GM21723 (cell line): Measurements from ENCODE around the gene MNT.

Source experiments
- ATAC-seq: cut with Tn5 transposase; IDR thresholded peaks from one replicate; pipeline ENCODE4 v1.9.1; 2021; ENCODE audit warnings: mild to moderate bottlenecking, moderate library complexity; ENCODE audit not compliant: unreplicated experiment

MNT gene

DNA sequence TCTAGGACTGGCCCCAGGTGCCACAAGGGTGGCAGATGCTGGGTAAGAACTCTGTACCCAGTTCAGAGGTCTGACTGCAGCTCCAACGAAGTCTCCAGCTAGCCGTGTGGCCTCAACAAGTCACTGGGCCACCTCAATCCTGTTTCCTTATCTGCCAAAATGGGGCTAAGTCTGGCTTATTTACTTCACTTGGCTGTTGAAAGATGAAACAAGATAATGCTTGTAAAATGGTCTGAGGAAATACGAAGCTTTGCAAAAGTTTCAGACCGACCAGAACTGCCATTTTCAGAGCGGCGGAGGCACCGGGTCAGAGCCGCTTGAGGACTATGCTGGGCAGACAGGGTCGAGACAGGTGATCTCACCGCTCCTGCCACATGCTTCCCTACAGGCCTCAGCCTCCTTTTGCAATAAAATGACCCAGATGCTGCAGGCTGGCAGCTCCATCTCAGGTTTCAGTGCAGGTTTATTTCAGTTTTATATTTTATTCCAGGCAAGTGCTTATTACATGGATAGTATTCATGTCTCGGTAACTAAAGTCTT, 17.2 kb downstream of the MNT start:
- no peak for ATAC-seq

DNA sequence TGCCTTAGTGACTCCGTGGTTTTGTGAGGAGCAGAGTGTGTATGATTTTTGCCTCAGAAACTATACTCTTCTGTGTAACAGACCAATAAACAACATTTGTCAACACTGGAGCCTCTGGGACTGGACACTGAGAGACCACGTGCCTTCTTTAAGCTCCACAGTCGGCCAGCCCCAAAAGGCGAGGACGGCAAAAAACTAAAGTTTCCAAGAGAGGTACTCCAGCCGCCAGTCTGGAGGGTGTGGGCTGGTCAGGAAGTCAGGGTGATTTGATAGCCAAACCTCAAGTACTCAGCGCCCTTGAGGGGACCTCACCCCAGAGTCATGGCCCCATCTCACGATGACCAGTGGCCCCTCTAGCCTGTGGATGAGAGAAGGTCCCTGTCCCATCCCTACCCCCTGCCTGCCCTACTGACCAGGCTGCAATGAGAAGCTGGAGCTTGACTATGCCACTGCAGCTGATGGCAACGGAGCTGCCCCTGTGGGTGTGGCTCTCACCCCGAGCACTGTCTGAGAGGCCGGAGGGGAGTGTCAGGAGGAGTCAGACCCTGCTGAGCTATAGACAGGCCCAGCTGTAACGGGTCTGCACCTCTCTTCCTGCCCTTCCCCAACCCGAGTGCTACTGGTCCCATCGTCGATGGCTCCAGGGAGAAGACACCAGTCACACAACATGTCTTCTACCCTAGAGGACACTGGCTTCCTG, 19.8 kb downstream of the MNT start:
- no peak for ATAC-seq

- ATAC-seq = no peak
Measured at GRCh38 chr17:2380226-2380922, 20.5 kb downstream of the MNT start.

- ATAC-seq = no peak
Measured at GRCh38 chr17:2379489-2380225, 21.2 kb downstream of the MNT start.

GRCh38 chr17:2378905-2379304, 22.0 kb downstream of the MNT start:
- no peak for ATAC-seq

GRCh38 chr17:2377659-2378058, 23.2 kb downstream of the MNT start:
- ATAC-seq = no peak

- no peak for ATAC-seq
Measured at GRCh38 chr17:2376107-2376506, 24.8 kb downstream of the MNT start.

DNA sequence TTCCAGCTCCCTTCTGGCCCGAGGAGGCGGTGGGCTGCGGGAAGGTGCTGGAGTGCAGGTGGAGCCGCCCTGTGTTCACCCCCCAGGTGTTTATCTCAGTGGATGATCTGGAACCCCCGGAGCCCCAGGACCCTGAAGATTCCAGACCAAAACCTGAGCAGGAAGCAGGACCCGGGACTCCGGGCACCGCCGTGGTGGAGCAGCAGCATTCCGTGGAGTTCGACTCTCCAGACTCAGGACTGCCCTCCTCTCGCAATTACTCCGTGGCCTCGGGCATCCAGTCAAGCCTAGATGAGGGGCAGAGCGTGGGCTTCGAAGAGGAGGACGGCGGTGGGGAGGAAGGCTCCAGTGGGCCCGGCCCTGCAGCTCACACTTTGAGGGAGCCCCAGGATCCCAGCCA, 25.5 kb downstream of the MNT start:
- ATAC-seq = no peak

DNA sequence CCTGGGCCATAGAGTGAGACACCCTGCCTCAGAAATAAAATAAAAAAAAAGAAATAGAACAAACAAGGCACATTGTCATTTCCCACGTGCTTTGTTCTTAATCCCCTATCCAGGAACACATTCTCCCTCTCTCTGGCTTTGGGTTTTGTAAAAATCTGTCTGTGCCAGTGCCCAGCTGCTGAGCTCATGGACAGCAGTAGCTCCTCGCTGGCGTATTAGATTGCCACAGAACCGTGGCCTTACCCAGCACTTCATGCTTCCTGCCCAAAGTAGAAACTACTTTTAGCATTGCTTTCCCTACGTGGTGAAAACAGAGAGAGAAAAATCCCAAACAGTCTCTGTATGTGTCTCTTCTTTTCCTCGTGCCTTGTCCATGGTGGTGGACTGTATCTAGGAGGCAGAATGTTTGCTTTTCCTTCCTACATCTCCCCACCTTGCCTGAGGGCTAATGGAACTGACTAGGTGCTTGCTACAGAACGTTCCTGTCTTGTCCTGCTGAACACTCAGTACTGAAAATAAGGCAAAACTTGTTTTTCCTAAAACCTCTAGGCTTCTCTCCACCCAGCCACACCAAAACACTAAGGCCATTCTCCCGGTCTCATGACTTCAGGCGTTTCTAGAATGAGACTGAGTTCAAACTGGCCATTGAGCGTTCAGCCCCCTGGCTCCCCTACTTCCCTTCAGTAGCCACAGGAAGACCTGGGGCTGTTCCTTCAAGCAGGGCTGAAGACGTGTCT, 26.1 kb downstream of the MNT start:
- ATAC-seq = no peak

DNA sequence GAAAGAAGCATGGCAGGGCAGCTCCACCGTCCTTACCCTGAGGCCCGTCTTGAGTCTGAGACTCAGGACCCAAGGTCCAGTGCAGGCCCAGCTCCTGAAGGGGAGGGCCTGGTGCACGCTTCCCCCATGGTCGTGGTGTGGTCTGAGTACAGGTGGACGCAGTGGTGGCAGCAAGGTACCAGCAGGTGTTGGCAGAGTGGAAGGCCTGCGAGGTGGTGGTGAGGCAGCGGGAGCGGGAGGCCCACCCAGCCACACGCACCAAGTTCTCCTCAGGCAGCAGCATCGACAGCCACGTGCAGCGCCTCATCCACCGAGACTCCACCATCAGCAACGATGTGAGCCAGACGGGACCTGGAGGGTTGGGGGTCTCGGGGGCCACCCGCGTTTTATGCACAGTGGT, 27.7 kb downstream of the MNT start:
- ATAC-seq = no peak

GRCh38 chr17:2372681-2373080, 28.2 kb downstream of the MNT start:
- ATAC-seq = no peak

- ATAC-seq = no peak
Measured at GRCh38 chr17:2372180-2372579, 28.7 kb downstream of the MNT start.

DNA sequence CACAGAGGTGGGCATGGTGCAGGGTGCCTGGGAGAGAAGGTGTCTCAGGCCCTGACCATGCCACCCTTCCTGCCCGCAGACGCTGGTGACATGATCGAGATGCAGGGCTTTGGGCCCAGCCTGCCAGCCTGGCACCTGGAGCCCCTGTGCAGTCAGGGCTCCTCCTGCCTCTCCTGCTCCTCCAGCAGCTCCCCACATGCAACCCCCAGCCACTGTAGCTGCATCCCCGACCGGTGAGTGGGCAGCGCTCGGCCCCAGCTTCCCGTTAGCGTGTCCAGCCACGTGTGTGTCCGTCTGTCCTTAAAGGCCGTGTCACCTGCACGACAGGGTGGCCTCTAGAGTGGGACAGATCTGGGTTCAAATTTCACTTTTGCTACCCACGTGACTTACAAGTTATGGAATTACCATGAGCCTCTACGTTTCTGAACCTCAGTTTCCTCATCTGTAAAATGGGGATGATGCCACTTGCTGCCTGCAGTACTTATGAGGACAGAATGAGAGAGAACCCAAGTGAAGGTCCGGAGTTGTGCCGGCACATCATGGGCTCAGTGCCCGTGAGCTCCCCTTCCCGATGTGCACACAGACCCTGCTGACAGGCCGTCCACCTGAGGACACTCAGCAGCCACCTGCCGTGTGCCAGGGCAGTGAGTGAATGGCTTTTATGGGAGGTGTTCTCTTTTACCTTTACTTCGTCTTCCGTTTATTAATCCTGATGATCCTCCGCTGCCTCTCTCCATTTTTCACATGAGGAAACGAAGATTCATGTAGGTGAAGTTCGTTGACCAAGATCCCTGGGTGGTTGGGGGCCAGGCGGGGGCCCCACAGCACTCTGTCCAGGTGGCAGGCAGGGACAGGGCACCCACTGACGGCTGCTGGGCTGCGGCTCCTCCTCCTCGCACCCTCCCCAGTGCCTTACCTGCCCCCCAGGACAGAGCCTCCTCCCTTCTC, 29.4 kb downstream of the MNT start:
- ATAC-seq = no peak

DNA sequence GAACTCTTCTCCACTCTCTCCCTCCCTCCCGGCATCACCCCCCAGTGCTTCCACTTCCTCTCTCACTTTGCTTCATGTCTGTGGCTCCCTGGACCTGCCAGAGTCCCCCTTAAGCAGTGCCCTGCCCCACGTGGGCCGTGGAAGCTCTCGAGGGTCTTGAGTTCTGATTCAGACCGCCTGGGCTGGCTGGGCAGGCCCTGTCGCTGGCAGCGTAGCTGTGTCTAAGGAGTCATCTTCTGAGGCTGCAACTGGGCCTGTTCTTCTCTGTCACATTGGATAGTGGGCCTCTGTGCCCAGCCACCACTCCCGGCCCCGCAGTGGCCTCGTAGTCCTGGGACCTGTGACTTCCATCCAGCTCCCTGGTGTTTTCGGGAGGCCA, 30.7 kb downstream of the MNT start:
- no peak for ATAC-seq

GRCh38 chr17:2369551-2370210, 31.2 kb downstream of the MNT start:
- no peak for ATAC-seq

DNA sequence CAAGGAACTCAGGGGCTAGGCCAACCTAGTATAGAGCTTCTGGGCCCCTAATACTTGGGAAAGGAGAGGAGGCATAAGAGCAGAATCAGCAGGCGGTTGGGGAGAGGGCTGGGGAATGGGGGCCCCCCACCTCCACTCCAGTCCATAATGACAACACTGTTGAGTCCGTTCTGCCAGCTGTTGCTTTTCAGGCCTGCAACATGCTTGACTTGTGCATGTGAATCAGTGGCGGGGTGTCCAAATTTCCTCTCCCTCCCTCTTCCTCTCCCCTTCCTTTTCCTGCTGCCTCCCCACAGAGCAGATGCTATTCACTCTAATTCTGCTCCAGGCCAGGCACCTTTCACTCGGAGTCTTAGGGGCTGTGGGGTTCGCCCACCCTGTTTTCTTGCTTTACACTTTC, 31.8 kb downstream of the MNT start:
- no peak for ATAC-seq

- ATAC-seq = no peak
Measured at GRCh38 chr17:2368359-2368758, 32.5 kb downstream of the MNT start.

GRCh38 chr17:2366747-2367494, 33.9 kb downstream of the MNT start:
- no peak for ATAC-seq

DNA sequence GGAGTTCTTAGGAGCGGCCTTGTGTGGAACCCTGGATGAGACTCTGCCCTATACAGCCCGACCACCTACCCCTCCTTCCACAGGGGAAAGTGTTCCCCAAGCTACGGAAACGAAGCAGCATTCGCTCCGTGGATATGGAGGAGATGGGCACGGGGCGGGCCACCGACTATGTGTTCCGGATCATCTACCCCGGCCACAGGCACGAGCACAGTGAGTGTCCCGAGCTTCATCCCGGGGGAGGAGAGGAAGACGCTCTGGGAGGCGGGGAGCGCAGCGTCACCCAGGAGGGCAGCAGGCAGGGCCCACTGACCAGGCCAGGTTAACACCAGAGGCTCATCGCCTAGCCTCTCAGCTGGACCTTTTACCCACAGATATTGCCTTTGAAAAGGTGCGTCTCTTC, 35.7 kb downstream of the MNT start:
- ATAC-seq = no peak
